LNCaP clone FGC (cell line): ENCODE measurements around the gene FOXD3.

ENCODE experiments used
- DNase-seq: peaks from one replicate; pipeline ENCODE4 v3.0.0-alpha.2; 2011; ENCODE audit warnings: low read depth
- H3K4me3 ChIP-seq: 2 replicates; pipeline ENCODE4 v1.5.1; 2011; ENCODE audit warnings: mild to moderate bottlenecking, low read depth, low read length, control low read depth
- TF ChIP-seq, protein P1 (sequence below): IDR thresholded peaks from 2 replicates; pipeline ENCODE4 v1.5.1; 2012; ENCODE audit warnings: mild to moderate bottlenecking; ENCODE audit not compliant: control insufficient read depth, insufficient read depth; ENCODE audit errors: extremely low read depth

Gene FOXD3

DNA sequence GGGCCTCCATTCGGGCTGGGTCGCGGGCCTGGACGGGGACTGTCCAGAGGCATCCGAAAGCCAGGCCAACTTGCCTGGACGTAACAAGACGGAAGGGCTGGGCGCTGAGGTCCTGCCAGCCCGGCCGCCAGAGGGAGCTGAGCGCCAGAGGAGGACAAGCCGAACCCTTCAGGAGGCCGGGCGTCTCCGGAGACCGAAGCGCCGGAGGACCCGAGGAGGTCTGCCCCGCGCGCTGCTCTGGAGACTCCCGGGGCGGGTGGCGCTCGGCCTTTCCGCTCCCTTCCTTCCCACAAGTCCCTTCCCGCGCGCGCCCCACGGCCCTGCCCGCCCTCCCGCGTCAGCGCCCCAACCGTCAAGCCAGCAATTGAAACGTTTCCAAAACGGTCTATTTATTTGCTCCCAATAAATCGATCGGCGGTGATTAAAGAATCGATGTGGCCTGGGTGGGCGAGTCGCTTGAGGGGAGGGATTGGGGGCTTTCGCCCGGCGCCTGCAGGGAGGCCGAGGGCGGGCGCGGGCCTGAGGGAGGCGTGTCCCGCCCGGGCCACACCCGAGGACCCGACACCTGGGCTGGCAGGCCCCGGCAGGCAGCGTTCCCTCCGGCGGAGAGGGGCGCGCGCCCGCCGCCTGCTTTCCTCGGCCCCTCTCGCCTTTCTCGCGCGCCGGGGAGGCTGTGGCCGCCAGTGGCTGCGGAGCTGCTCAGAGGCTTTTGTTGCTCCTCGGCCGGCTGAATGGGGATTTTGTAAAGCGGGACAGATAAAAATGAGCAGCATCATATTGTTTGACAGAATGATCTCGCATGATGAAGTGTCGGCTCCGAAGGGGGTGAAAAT is 5.2 kb upstream of the FOXD3 start:
- peak overlapping the region; percentile 47 for H3K4me3 ChIP-seq
- DNase-seq = peak; percentile 59
- TF ChIP-seq, protein P1, sequence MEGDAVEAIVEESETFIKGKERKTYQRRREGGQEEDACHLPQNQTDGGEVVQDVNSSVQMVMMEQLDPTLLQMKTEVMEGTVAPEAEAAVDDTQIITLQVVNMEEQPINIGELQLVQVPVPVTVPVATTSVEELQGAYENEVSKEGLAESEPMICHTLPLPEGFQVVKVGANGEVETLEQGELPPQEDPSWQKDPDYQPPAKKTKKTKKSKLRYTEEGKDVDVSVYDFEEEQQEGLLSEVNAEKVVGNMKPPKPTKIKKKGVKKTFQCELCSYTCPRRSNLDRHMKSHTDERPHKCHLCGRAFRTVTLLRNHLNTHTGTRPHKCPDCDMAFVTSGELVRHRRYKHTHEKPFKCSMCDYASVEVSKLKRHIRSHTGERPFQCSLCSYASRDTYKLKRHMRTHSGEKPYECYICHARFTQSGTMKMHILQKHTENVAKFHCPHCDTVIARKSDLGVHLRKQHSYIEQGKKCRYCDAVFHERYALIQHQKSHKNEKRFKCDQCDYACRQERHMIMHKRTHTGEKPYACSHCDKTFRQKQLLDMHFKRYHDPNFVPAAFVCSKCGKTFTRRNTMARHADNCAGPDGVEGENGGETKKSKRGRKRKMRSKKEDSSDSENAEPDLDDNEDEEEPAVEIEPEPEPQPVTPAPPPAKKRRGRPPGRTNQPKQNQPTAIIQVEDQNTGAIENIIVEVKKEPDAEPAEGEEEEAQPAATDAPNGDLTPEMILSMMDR = peak; percentile 85

DNA sequence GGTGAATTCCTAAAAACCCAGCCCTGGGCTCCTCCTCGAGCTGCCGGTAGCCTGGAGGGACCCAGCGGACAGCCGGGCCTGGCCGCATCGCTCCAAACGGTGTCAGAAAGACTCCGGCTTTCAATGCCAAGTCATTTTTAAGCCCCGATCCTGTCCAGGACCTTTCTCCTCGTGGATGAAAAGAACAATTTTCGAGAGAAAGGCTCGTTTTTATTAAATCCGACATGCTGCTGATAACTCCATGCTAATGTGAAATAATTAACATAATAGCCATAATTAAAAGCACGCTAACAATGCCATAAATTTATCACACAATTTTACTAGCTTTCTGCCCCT is 4.6 kb upstream of the FOXD3 start:
- DNase-seq = no peak
- H3K4me3 ChIP-seq = peak overlapping the region; percentile 47
- TF ChIP-seq, protein P1 = no peak

DNA sequence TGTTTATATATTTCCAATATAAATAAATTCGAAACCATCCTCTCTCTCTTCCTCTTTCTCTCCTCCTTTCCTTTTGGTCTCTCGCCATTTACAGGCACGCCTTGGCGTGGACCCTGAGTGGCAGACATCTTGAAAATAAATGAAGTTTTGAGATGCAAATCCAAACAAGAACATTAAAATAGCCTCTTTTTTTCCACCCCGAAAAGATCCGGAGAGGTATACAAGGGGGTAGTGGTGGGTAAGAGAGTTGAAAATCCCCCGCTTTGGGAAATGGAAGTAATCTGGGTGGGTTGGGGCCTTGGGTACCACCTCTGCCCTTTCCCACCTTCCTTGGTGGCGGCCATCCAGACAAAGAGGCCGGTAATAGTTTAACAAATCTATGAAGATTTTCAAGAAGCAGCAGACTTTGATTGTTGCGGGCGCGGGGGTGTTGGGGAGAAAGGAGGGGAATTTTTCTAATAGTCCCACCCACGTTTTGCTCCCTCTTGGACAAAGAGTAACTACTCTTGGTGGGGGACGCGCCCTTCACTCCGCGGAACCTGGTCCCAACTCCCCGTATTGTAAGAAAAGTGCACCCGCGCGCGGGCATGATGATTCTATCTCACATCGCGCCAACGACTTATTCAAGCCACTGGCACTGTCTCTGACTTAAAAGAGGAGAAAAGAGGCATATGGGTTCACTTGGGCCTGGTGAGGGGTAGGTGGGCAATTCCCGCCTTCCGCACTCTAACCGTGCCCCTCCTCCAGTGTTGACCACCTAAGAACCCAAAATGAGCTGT is 4.0 kb upstream of the FOXD3 start:
- no peak for DNase-seq
- no peak overlapping the region for H3K4me3 ChIP-seq
- TF ChIP-seq, protein P1 = no peak

DNA sequence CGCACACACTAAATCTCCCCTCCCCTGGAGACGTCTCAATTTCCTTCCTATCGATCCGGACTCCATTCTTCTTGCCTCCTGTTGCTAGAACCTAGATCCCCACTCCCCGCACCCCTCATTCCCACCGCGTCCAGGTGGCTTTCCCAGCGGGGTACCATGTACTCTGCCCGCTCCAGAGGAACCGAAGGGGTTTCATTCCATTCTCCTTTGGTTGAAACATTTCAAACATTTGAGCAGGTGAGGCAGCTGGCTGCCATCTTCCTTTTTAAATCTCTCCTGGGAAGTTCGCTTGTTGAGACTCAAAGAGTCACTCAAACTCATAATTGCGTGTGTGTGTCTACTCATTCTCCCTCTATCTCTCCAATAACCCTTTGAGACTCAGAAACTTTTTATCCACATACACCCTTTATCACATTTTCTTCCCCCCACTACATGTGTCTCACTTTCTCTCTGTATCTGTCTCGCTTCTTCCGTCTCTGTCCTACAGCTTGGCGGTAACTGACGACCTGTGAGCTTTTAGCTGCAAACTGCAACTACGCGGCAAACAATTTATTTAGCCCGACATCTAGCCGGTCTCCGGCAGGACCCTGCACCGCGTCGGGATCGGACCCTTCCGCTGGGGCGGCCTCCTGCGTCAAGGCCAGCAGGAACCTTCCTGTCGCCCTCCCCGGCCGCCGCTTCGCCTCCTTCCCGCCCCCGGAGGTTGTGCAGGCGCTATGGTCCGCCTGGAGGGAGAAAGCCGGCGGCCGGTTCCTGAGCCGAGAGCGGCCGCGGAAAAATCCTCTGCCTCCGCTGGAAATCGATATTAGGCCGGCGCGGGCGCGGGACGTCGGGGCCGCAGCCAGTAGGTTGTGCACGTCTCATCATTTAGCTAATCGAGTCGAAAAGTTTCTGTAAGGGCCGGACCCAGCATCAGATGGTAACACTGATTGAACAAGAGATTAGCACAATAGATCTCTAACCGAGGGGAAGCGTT is 3.0 kb upstream of the FOXD3 start:
- TF ChIP-seq, protein P1 = no peak
- no peak overlapping the region for H3K4me3 ChIP-seq
- DNase-seq = no peak

DNA sequence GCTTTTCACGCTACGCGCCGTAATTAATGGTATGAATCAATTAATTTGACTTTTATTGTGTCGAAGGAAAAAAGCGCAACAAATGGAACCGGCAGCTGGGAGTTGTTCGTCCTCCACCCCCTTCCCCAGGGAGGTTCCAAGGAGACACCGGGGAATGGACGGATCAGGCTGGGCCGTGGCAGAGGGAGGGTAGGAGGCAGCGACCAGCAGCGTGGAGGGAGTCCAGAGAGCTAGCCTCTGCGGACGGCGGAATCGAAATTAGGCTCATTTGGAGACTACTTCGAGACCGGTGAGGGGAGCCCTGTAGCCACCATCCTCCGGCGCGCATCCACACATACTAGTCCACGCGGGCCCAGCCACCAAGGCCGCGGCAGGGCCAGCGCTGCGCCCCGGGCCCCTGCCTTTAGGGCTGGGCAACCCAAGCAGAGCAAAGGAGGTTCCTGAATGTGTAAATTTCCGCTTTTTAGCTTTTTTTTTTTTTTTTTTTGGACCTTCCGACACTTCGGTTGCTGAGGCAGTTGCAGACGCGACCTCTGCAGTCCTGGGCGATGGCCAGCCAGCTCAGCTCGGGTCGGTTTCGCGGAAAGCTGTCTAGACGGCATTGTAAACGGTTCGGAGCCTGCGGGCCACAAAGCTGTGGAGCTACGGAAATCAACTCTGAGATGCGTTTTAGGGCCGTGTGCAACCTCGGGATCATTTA is 2.2 kb upstream of the FOXD3 start:
- TF ChIP-seq, protein P1 = no peak
- H3K4me3 ChIP-seq = no peak overlapping the region
- no peak for DNase-seq
